HFFc6 (cell line): ENCODE data around the gene YOD1. TPM values are rescaled to one million over a fixed set of nuclear protein-coding genes. Genes with fewer than 3 reads are reported as not detected.

ENCODE experiments used
- DNase-seq: peaks from one replicate; pipeline ENCODE4 v3.0.0-alpha.2; 2018
- H3K27ac Mint-ChIP-seq: 2 replicates; pipeline ENCODE4 v1.8.0; 2020; ENCODE audit warnings: mild to moderate bottlenecking, mixed read lengths
- H3K27me3 Mint-ChIP-seq: 2 replicates; pipeline ENCODE4 v1.8.0; 2021; ENCODE audit warnings: mild to moderate bottlenecking, moderate library complexity, mixed read lengths; ENCODE audit not compliant: insufficient read depth
- H3K36me3 Mint-ChIP-seq: 2 replicates; pipeline ENCODE4 v1.8.0; 2021; ENCODE audit warnings: low read depth, mixed read lengths
- H3K4me1 Mint-ChIP-seq: 2 replicates; pipeline ENCODE4 v1.8.0; 2020; ENCODE audit warnings: low read depth, mixed read lengths
- H3K4me3 Mint-ChIP-seq: 2 replicates; pipeline ENCODE4 v1.8.0; 2020; ENCODE audit warnings: mild to moderate bottlenecking, moderate library complexity, mixed read lengths
- H3K9me3 Mint-ChIP-seq: 2 replicates; pipeline ENCODE4 v1.8.0; 2020; ENCODE audit warnings: mild to moderate bottlenecking, mixed read lengths
- total RNA-seq, 6 experiments: library from RNA; stranded (reverse); fragmentation: NEBNext Ultra II Directional; extraction: Animal tissue kit (Norgen Biotek cat#: 25700); gene quantifications; 2 replicates in 1 of 6; 3 replicates in 5 of 6; pipeline ENCODE4 v1.2.3, GENCODE V29; 2021
- TF ChIP-seq, protein P1 (sequence below): fragments of 200-600 bp; sonication (generic); IDR thresholded peaks from 2 replicates; pipeline ENCODE4 v1.5.0; 2021; ENCODE audit warnings: antibody characterized with exemption, mild to moderate bottlenecking

Gene YOD1
- total RNA-seq, 6 experiments from 2014 or later = 6.5 to 10.6 (median 7.1) TPM

DNA sequence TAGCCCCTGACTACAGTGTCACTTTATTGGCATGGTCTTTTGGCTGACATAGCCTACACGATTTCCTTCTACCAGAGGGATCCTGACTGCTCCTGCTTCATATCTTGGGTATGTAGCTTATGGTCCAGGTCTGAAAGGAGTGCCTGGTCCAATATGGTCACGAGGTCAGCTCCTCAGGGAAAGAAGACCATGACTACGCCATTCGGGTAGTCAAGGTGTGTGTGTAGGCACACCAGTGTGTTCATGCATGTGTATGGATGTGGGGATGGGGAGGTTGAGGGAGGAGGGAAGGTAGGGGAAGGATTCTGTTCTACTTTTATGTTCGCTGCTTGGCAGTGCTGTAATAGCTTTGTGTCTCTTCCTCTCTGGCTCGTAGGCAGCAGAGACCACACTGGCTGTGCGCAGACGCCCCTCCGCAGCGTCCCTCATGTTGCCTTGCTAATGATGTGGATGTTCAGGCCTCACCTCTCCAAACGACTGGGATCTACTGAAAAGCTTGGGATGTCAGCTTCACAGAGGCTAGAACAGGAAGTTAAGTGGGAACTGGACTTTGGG is 27.6 kb upstream of the YOD1 start:
- TF ChIP-seq, protein P1, sequence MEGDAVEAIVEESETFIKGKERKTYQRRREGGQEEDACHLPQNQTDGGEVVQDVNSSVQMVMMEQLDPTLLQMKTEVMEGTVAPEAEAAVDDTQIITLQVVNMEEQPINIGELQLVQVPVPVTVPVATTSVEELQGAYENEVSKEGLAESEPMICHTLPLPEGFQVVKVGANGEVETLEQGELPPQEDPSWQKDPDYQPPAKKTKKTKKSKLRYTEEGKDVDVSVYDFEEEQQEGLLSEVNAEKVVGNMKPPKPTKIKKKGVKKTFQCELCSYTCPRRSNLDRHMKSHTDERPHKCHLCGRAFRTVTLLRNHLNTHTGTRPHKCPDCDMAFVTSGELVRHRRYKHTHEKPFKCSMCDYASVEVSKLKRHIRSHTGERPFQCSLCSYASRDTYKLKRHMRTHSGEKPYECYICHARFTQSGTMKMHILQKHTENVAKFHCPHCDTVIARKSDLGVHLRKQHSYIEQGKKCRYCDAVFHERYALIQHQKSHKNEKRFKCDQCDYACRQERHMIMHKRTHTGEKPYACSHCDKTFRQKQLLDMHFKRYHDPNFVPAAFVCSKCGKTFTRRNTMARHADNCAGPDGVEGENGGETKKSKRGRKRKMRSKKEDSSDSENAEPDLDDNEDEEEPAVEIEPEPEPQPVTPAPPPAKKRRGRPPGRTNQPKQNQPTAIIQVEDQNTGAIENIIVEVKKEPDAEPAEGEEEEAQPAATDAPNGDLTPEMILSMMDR = no peak
- no peak for DNase-seq
- Mint-ChIP-seq H3K27me3 (no peaks in the 10 kb centered on the region; the same call in 1 of the 2 replicates), H3K27ac (no peak overlapping the region), H3K36me3 (no peaks in the 10 kb centered on the region), H3K4me3 (no peak overlapping the region), H3K9me3 (no peaks in the 10 kb centered on the region), H3K4me1 (peaks cover 37% of the 10 kb centered on the region)

DNA sequence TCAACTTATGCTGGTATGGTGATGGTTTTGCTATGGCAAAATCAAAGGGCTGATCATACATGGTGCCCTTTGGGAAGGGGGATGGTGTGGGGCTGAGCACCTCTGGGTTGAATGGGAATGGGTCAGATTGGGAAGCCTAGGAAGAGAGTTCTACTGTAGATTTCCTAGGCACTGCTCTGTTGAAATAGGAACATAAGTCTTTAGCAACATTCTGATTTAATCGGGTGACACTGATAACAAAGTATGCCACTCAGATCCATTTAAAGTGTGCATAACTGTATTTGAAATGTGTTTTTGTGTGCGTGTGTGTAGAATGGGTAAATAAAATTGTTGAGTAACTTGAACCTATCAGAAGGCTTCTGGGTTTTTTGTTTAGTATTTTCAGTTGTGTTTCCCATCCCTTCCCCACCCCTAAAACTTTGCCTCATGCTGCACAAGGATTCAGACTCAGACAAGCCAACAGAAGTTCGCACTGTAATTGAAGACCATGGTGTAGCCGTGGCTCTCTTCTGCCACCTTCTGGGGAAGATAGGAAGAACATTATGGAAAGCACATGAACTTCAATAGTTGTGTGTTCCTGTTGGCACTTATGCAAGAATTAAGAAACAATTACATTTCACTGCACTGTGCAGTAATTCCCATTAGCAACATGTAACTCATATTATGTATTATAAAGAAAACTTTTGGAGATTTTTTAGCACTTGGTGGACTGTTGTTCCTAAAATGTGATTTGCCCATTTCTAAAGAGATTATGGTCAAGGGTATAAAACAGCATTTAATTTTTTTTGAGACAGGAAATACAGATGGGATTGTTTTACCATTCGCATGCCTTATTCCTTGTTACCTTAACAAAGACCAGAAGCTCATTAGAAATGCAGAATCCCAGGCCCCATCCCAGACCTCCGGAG is 26.7 kb upstream of the YOD1 start:
- peak; percentile 78 for DNase-seq
- TF ChIP-seq, protein P1 = peak; percentile 93
- Mint-ChIP-seq H3K36me3 (no peaks in the 10 kb centered on the region), H3K4me3 (no peak overlapping the region), H3K27me3 (no peaks in the 10 kb centered on the region; the same call in 1 of the 2 replicates), H3K4me1 (peaks cover 37% of the 10 kb centered on the region), H3K9me3 (no peaks in the 10 kb centered on the region), H3K27ac (no peak overlapping the region)

DNA sequence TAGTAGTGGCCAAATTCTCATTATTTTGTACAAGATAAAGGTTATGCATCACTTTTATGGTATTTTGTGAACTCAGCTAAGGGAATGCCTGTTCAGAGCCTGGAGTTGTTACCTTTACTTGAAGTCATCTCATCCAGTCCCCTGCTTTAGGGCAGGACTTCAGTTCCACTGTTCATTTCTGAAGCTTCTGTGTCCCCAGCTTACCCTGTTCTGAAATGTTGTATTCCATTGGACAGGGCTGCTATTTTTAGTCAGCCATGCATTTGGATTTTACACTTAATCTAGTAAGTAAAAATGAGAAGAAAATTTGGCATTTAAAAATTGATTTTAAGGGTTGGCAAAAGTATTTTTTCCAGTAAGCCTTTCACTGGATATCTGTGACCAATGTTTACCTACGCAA is 26.0 kb upstream of the YOD1 start:
- TF ChIP-seq, protein P1 = no peak
- no peak overlapping the region for H3K27ac Mint-ChIP-seq
- no peak overlapping the region for H3K4me3 Mint-ChIP-seq
- no peaks in the 10 kb centered on the region for H3K36me3 Mint-ChIP-seq
- H3K27me3 Mint-ChIP-seq = no peaks in the 10 kb centered on the region; the same call in 1 of the 2 replicates
- no peaks in the 10 kb centered on the region for H3K9me3 Mint-ChIP-seq
- H3K4me1 Mint-ChIP-seq = peaks cover 37% of the 10 kb centered on the region
- no peak for DNase-seq

DNA sequence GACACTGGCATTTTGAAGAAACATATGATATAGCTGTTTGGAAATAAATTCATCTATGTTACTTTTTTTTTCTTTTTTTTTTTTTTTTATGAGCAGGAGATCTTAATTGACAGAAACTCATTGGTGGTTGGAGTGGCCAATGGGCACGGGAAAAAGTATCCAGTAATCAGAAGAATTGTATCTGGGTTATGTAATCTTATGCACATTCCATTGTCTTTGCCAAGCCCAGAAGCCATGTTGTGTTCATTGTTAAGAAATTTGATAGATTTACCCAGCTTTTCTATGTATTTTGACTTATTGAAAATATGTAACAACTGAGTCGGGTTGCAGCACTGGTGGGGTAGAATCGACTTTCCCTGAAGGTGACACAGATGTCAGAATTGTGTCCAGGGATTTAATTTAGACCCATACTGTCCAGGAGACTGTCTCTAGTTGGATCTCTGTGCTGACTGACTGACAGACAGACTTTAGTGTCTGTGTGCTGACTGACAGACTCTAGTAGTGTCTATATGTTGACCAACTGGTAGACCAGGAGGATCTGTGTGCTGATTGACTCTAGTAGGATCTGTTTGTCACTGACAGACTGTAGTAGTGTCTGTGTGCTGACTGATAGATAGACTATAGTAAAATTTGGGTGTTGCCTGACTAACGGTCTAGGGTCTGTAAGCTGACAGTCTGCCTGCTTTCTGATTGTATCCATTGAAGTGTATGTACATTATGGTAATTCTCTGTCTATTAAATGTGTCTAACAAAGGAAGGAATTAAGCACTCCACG is 25.4 kb upstream of the YOD1 start:
- no peak overlapping the region for H3K4me3 Mint-ChIP-seq
- no peak overlapping the region for H3K27ac Mint-ChIP-seq
- no peaks in the 10 kb centered on the region for H3K36me3 Mint-ChIP-seq
- H3K4me1 Mint-ChIP-seq = peaks cover 37% of the 10 kb centered on the region
- TF ChIP-seq, protein P1 = no peak
- no peaks in the 10 kb centered on the region; the same call in 1 of the 2 replicates for H3K27me3 Mint-ChIP-seq
- peak; percentile 16 for DNase-seq
- H3K9me3 Mint-ChIP-seq = no peaks in the 10 kb centered on the region

DNA sequence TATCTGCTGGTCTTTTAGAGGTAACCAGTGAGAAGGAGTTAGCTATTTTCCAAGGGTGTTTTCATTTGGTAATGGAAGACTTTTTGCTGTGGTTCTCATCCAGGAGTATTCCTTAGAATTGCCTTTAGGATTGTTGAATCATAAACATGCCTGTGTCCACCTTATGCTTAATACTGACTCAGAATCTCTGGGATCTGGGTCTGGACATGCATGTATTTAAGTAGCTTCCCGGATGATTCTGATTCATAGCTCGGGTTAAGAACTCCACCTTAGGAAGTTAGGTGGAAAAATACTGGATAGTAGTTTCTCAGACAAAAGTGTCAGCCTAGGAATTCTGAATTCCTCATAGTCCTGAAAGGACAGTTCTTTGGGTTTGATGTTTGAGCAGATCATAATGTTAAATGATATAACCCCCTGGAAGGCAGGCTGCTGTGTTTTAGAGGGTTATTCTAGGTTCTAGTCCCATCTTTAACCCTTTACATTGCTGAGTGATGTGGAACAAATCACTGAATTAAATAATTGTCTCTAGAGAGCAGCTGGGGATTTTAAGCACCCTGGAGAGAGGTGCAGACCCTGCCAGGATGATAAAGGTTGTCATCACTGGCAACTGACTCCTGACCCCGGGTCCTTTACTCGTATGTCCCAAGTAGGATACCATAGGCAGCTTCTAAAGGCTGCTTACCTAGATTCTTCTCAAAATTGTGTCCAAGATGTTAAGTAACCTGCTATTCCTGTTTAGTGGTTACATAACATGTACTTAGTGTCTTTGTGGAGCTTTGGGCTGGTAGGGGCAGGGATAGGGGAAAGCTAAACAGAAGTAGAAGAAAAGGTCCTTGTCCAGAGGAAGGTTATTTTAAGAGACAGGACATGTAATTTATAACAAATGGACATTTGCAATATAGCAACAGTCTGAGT is 23.2 kb upstream of the YOD1 start:
- no peaks in the 10 kb centered on the region for H3K9me3 Mint-ChIP-seq
- TF ChIP-seq, protein P1 = no peak
- H3K4me3 Mint-ChIP-seq = no peak overlapping the region
- no peaks in the 10 kb centered on the region; the same call in 1 of the 2 replicates for H3K27me3 Mint-ChIP-seq
- no peak overlapping the region for H3K27ac Mint-ChIP-seq
- peaks cover 37% of the 10 kb centered on the region for H3K4me1 Mint-ChIP-seq
- peaks cover 3% of the 10 kb centered on the region; the same call in 1 of the 2 replicates for H3K36me3 Mint-ChIP-seq
- DNase-seq = peak; percentile 58
